ENCODE data around the gene MRPL37.

Gene MRPL37

DNA sequence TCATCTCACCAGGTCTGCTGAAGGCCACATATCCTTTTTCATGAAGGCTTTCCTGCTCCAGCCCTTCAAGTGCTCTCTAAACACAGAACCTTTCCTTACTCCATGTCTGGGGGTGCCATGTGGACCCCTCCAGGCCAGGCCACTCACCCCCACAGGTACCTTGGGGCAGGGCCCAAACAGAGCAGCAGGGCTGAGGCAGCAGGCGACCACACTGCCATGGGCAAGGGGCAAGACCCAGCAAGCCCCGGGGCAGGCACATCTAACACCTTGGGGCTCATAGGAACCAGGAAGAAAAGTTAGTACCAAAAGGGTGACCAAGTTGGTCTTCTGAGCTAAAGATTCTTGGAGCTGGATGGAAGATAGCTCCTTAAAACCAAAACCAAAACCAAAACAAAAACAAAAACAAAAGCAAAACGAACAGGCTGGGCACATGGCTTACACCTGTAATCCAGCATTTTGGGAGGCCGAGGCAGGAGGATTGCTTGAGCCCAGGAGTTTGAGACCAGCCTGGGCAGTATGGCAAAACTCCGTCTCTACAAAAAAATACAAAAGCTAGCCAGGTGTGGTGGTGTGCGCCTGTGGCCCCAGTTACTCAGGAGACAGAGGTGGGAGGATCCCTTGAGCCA is 63.7 kb downstream of the MRPL37 start:
- DNase-seq: no peak

DNA sequence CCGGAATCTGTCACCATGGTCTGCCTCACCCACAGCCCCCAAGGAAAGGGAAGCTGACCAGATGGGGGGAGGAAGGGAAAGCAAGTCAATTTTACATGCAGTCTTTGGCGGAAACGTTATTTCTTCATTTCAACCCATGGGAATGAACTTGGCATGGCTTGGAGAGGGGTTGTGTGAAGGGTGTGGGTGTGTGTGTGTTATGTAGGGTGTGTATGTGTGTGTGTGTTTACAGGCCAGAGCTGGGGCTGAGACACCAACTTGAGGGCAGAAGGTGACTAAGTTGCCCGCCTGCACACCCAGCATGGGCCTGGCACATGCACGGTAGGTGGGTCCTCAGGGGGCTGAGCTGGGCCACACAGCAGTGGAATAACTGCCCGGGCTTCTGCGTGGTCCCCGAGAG is 65.2 kb downstream of the MRPL37 start:
- DNase-seq: no peak

DNA sequence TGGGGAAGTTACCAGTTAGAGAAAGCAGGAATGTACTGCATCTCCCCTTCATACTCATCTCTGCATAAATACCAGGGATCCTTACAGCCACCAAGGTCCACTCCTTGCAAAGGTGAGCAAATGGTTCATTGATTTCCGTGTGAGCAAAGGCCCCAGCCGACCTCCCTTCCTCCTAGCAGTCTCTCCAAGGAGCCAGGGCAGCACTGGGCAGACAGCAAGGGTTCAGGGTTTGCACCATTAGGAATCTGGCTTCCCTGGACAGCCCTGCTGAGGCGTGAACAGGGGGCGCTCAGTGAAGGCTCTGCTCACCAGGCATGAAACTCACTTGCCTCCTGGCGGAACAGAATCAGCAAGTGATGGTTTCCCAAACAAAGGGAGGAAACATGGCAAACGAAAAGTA is 65.7 kb downstream of the MRPL37 start:
- no peak for DNase-seq

DNA sequence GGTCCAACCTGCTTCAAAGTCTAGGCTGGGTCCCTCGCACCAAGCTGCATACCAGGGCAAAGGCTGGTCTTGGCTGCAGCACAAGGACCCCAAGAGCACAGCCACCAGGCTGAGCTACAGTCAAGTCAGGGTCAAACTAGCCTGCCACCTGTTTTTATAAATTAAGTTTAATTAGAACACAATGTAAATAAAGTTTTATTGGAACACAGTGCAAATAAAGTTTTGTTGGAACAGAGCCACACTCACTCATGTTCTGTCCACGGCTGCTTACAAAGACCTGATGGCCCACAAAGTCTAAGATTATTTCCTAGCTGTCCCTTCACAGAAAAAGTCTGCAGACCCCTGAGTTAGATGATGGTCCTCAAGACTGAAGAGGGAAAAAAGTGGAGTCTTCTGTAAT is 66.2 kb downstream of the MRPL37 start:
- DNase-seq: no peak

DNA sequence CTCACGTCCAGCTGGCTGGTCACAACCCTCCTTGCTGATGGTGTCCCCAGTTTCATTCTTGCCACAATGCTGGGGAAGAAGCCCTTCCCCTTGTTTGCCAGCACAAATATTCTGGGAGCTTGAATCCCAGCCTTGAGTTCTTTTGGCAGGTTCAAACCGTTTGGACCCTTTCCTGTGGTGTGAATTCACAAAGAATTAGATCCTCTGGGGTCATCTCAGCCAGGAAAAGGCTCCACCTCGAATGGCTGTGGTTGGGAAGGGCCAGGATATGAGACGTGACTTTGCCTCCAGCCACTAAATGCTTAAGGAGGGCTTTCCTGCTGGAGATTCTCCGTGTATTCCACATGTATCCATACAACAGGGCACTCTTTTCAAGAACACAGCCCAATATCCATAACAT is 66.9 kb downstream of the MRPL37 start:
- no peak for DNase-seq

Data from nucleus accumbens (tissue), 56 donors.